RWPE2 (cell line): Measurements from ENCODE around the gene SCG3.

Source experiments
- ATAC-seq: fragments of 200-7000 bp; cut with Tn5 transposase; 3 replicates; pipeline ENCODE4 v1.9.1; 2021; ENCODE audit warnings: low read depth
- DNase-seq: peaks from one replicate; pipeline ENCODE4 v3.0.0-alpha.2; 2020; ENCODE audit warnings: low spot score
- H3K27ac ChIP-seq: fragments of 450-650 bp; 2 replicates; pipeline ENCODE4 v1.5.1; 2017; ENCODE audit warnings: mild to moderate bottlenecking; ENCODE audit not compliant: poor library complexity, severe bottlenecking
- H3K27me3 ChIP-seq: fragments of 250-450 bp; sonication (Bioruptor Pico); 2 replicates; pipeline ENCODE4 v1.5.1; 2021; ENCODE audit warnings: mild to moderate bottlenecking, moderate library complexity; ENCODE audit not compliant: insufficient read depth, poor library complexity, severe bottlenecking
- H3K36me3 ChIP-seq: fragments of 250-450 bp; sonication (Bioruptor Pico); 2 replicates; pipeline ENCODE4 v1.5.1; 2020; ENCODE audit warnings: low read depth, mild to moderate bottlenecking, moderate library complexity
- H3K4me1 ChIP-seq: fragments of 250-450 bp; sonication (Bioruptor Pico); 2 replicates; pipeline ENCODE4 v1.5.1; 2021; ENCODE audit warnings: mild to moderate bottlenecking, moderate library complexity; ENCODE audit not compliant: insufficient read depth, poor library complexity, severe bottlenecking
- H3K4me3 ChIP-seq: fragments of 250-450 bp; sonication (Bioruptor Pico); 2 replicates; pipeline ENCODE4 v1.5.1; 2021; ENCODE audit warnings: mild to moderate bottlenecking, moderate library complexity; ENCODE audit not compliant: severe bottlenecking
- H3K9me3 ChIP-seq: fragments of 250-450 bp; sonication (Bioruptor Pico); 2 replicates; pipeline ENCODE4 v1.5.1; 2021; ENCODE audit warnings: mild to moderate bottlenecking, moderate library complexity; ENCODE audit not compliant: severe bottlenecking
- TF ChIP-seq, protein P1 (sequence below): fragments of 450-650 bp; IDR thresholded peaks from one replicate; pipeline ENCODE4 v1.5.1; 2017; ENCODE audit warnings: mild to moderate bottlenecking, moderate library complexity; ENCODE audit not compliant: poor library complexity, severe bottlenecking

SCG3 gene

GRCh38 chr15:51736069-51736468, 54.8 kb downstream of the SCG3 start:
- TF ChIP-seq, protein P1, sequence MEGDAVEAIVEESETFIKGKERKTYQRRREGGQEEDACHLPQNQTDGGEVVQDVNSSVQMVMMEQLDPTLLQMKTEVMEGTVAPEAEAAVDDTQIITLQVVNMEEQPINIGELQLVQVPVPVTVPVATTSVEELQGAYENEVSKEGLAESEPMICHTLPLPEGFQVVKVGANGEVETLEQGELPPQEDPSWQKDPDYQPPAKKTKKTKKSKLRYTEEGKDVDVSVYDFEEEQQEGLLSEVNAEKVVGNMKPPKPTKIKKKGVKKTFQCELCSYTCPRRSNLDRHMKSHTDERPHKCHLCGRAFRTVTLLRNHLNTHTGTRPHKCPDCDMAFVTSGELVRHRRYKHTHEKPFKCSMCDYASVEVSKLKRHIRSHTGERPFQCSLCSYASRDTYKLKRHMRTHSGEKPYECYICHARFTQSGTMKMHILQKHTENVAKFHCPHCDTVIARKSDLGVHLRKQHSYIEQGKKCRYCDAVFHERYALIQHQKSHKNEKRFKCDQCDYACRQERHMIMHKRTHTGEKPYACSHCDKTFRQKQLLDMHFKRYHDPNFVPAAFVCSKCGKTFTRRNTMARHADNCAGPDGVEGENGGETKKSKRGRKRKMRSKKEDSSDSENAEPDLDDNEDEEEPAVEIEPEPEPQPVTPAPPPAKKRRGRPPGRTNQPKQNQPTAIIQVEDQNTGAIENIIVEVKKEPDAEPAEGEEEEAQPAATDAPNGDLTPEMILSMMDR, result no peak
- Histone ChIP-seq H3K27me3 (no peaks in the 10 kb centered on the region), H3K4me3 (no peak overlapping the region), H3K36me3 (no peaks in the 10 kb centered on the region), H3K27ac (no peak overlapping the region), H3K4me1 (peaks cover 29% of the 10 kb centered on the region), H3K9me3 (no peaks in the 10 kb centered on the region)
- DNase-seq, result no peak
- no peak for ATAC-seq

DNA sequence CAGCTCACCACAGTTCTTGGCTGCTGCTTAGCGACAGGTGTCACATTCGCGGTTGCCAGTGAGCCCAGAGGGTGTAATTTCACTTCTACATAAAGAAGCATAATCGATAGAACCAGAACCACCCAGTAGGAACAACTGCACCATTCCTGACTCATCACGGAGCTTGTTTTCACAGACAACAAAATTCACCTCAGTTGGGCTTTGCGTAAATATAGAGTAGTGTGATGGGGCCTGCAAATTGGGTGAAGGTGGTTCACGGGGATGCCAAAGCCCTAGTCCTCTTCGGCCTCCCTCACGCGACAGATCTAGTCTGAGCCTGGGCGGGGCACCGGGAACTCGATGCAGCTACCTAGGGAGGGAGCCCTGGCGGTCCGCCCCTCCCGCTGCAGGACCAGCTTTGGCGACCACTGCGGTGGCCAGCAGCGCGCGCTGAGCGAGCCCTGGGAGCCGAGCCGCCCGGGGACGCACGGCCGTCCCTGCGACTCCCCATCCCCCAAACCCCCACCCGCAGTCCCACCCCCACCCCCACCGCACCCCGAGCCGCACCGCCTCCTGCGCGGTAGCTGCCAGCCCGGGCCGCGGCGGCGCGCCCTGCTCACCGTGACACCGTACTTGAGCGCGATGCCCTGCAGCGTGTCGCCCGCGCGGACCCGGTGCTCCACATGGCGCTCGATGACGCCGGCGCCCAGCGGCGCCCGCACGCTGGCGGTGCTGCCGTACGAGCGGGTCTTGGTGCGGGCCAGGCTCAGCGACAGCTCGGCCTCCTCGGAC, 55.6 kb downstream of the SCG3 start:
- Histone ChIP-seq H3K36me3 (no peaks in the 10 kb centered on the region), H3K4me3 (peak overlapping the region; percentile 90), H3K4me1 (peaks cover 24% of the 10 kb centered on the region), H3K9me3 (no peaks in the 10 kb centered on the region), H3K27ac (peak overlapping the region; percentile 39), H3K27me3 (no peaks in the 10 kb centered on the region)
- no peak for DNase-seq
- peak; percentile 51 for ATAC-seq
- TF ChIP-seq, protein P1, result no peak

- Histone ChIP-seq H3K9me3 (no peaks in the 10 kb centered on the region), H3K36me3 (no peaks in the 10 kb centered on the region), H3K4me3 (peak within 1 kb of the TSS; percentile 90), H3K27me3 (no peaks in the 10 kb centered on the region), H3K4me1 (peaks cover 22% of the 10 kb centered on the region), H3K27ac (peak within 1 kb of the TSS; percentile 39)
- ATAC-seq (peak; percentile 68), DNase-seq (peak; percentile 82)
- TF ChIP-seq, protein P1, result no peak
Measured at GRCh38 chr15:51737522-51738305, 56.4 kb downstream of the SCG3 start, which contains the start of gene LYSMD2. LYSMD2 (minus strand) TSS chr15:51737655; CDS start chr15:51737622, 33 bp downstream.

DNA sequence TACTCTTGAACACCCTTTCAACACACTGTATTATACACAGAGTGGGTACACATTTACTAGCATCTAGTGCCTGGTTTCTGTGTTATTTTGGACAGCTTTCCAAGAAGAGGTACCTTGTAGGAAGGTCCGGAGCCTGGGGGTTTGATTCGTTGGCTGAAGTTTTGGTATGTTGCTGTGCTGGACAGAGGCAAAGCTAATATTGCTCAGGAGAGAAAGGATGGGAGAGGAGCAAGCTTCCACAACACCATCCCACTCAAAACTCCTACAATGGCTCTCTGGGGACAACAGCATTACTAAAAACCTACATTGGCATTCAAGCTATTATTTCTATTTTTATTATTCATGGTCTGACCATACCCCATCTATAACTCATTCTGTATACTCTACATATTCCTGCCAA, 57.2 kb downstream of the SCG3 start:
- H3K27ac ChIP-seq, result no peak overlapping the region
- no peaks in the 10 kb centered on the region for H3K9me3 ChIP-seq
- DNase-seq, result no peak
- H3K36me3 ChIP-seq, result no peaks in the 10 kb centered on the region
- ATAC-seq, result no peak
- TF ChIP-seq, protein P1, result no peak
- H3K27me3 ChIP-seq, result no peaks in the 10 kb centered on the region
- peak overlapping the region; percentile 90 for H3K4me3 ChIP-seq
- H3K4me1 ChIP-seq, result peaks cover 22% of the 10 kb centered on the region
